ENCODE results near the gene NPAS2. TPM values are rescaled to one million over a fixed set of nuclear protein-coding genes. Genes with fewer than 3 reads are reported as not detected.

Gene NPAS2
- total RNA-seq, 2 donors from 2014 or later = 30.1 to 56.9 TPM

- intact Hi-C loops (cut with DNase I) = no loop called here
These were observed 103.6 kb downstream of the NPAS2 start for GRCh38 chr2:100923461-100924060.

DNA sequence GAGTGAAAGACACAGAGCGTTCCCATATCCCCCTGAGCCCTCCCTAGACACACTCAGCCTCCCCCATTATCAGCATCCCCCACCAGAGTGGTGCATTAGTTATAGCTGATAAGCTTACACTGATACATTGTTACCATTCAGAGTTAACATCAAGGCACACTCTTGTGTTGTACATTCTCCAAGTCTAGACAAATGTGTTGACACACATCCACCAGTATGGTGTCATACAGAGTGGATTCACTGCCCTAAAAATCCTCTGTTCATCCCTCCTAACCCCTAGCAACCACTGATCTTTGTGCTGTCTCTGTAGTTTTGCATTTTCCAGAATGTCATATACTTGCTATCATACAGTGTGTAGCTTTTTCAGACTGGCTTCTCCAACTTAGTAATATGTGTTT lies 104.2 kb downstream of the NPAS2 start:
- DNase-seq (ENCODE audit: low spot score) = no peak
- intact Hi-C loops (cut with DNase I) = no loop called here

More at GRCh38 chr2:100923461-100924060, 103.6 kb downstream of the NPAS2 start:
- no peak for DNase-seq (ENCODE audit: low spot score)

DNA sequence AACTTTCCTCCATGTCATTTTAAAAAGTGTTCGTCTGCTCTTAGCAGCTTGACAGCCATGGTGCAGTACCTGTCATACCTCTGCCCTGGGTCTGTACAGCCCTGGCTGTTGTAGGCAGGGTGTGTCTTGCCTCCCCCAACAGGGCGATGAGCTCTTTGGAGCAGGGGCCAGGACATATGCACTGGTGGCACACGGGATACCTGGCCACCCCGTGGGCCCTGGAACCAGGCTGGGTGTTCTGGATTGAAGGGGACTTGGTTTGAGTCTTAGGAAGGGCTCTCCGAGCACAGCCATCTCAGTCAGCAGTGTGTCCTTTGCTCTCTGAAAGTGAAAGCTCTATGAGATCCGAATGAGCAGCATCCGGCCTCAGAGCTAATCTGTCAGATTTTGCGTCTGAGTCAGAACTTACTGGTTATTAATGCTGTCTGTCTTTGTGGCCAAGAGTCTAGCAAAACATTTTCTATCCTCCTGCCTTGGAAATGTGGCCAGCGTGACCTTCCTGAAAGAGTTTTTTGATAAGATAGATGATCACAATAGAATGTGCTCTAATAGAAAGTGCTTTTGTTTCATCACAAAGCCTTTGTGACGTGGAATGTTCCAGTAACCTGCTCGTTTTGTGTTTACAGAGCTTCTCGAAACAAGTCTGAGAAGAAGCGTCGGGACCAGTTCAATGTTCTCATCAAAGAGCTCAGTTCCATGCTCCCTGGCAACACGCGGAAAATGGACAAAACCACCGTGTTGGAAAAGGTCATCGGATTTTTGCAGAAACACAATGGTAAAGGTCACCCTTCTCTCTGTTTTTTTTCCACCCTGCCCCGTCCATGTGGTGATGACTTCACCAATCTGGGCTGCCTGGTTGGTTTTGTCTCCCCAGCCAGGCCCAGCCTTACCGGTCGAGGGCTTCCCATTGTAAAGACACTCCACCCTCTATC lies 104.8 kb downstream of the NPAS2 start:
- no peak for DNase-seq (ENCODE audit: low spot score)

DNA sequence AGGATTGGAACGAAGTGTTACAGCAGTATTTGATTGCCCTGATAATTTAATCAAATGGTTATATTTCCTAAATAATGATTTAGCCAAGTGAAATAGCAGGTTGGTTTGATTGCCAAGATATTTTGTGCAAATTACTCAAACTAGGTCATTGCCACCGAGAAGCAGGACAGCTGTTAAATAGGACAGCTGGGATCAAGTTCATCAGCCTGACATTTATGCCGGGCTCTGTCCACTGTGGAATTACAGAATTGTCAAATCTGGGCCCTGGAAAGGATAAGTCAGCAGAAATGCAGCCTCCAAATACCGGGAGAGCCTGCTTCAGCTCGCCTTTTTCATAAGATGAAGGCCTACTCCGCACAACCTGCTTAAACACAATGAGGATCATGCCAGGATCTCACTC lies 108.3 kb downstream of the NPAS2 start:
- intact Hi-C loops (cut with DNase I) = no loop called here
- DNase-seq (ENCODE audit: low spot score) = no peak

More for the DNA sequence above, 104.8 kb downstream of the NPAS2 start:
- intact Hi-C loops (cut with DNase I) = no loop called here

- intact Hi-C loops (cut with DNase I) = no loop called here
- no peak for DNase-seq (ENCODE audit: low spot score)
These were observed 109.2 kb downstream of the NPAS2 start for GRCh38 chr2:100929147-100929546.

GRCh38 chr2:100934504-100935371 lies 114.8 kb downstream of the NPAS2 start:
- intact Hi-C loops (cut with DNase I) = no loop called here
- DNase-seq (ENCODE audit: low spot score) = no peak

- DNase-seq (ENCODE audit: low spot score) = no peak
- intact Hi-C loops (cut with DNase I) = no loop called here
These were observed 115.4 kb downstream of the NPAS2 start for GRCh38 chr2:100935372-100935752.

DNA sequence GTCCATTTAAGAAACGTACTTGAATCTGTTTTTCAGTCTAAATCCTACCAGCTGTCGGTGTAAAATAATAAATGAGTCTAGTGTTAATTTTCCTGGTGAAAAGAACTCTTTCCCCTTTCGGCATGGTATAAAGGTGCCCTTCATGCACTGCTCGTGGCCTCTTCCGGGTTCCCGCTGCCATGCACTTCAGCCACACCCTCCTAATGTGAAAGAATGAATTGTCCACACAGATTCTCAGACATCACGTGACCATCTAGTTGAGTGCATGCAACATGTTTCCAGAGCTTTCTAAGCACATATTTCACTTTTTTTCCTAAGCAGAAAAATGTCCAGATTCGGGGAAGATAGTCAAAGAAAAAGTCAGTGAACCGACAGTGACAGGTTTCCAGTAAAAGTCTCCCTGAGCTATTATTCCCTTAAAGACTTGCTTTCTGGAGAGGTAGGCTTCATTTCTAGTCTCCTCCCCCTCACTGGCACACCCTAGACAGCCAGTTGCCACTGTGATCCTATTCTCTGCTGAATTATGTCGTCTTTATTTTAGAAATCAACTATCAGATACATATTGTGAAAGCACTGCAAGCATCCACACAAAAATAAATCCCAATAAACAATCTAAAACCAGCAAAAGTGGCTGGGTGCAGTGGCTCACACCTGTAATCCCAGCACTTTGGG lies 116.3 kb downstream of the NPAS2 start:
- DNase-seq (ENCODE audit: low spot score) = no peak
- intact Hi-C loops (cut with DNase I) = no loop called here

DNA sequence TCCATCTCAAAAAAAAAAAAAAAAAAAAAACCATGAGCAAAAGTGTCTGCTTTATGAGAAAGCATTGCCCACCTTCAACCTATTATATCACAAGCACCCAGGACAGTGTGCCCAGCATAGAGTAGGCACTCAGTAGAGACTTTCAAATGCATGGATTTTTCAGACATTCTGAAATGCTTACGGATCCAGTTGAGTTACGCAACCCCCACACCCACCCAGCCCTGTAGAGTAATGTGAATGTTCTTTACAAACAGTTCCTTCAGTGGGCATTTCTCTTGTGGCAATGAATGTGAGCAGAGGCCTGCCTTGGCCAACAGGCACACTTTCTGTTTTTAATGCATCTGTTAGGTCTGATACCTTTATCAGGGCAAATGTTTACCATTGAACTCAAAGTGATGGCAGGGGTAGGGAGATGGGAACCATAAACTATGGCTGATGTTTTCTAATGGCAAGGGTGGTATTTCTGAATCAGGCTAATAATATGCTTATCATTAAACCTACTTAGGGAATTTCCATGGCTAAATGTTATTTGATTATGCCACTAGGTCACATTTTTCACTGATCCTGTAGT lies 117.1 kb downstream of the NPAS2 start:
- no peak for DNase-seq (ENCODE audit: low spot score)
- intact Hi-C loops (cut with DNase I) = no loop called here

DNA sequence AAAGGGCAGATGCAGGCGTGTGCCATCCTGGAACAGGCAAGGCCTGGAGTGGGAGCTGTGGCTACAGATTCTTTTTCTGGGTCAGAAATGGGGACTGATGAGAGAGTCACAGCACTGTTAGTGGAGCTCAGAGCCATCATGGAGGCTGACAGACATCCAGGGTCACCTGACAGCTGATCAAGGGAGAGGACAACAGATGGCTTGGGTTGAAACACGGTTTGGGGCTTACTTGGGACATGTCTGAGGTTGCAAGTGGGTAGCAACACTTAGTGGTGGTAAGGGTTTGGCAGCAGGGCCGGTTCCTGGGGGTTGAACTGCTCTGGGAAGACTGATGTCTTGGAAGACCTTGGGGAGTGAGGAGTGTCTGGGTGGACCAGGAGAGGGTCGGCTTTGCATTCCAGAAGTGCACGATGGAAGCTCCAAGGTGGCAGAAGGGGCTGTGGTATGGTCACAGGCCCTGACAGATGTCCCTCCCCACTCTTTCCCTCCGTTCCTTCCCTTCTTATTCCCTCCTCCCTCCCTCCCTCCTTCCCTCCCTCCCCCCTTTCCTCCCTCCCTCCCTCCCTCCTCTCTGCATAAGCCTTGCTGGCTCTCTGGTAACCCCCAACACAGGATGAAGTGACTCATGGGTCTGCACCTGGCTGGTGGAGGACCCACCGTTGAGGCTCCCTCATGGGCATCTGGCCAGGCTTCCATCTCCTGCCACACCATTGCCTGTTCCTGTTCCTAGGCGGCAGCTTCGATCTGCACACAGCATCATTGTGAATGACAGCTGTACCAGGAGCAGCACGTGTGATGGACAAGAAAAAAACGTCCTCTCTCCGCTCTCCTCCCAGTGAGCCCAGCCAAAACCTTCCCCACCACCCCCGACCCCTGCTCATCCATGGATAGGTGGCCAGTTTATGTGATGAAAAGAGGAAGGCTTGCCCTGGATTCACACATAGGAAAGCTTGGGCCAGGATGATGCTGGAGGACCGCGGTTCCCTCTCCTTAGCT lies 118.4 kb downstream of the NPAS2 start:
- intact Hi-C loops (cut with DNase I) = no loop called here
- no peak for DNase-seq (ENCODE audit: low spot score)

DNA sequence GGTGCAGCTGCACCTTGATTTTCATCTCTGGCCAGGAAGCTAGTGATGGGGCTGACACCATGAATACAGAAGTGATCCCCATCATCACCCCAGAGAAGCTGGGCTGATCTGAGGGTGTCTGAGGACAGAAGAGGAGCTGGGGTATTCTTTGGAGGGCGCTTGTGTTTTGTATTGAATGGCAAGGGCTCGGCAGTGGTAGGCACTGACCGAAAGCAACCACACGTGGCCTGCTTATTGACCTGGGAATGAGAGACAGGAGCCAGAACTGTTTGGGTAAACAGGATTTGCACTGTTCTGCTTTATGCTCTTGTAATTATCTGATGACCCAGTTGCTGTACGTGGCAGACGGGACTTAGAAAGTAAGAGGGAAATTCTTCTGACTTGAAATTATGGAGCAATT lies 119.5 kb downstream of the NPAS2 start:
- intact Hi-C loops (cut with DNase I) = no loop called here
- no peak for DNase-seq (ENCODE audit: low spot score)

- DNase-seq (ENCODE audit: low spot score) = no peak
- intact Hi-C loops (cut with DNase I) = no loop called here
These were observed 120.3 kb downstream of the NPAS2 start for GRCh38 chr2:100940240-100940639.

DNA sequence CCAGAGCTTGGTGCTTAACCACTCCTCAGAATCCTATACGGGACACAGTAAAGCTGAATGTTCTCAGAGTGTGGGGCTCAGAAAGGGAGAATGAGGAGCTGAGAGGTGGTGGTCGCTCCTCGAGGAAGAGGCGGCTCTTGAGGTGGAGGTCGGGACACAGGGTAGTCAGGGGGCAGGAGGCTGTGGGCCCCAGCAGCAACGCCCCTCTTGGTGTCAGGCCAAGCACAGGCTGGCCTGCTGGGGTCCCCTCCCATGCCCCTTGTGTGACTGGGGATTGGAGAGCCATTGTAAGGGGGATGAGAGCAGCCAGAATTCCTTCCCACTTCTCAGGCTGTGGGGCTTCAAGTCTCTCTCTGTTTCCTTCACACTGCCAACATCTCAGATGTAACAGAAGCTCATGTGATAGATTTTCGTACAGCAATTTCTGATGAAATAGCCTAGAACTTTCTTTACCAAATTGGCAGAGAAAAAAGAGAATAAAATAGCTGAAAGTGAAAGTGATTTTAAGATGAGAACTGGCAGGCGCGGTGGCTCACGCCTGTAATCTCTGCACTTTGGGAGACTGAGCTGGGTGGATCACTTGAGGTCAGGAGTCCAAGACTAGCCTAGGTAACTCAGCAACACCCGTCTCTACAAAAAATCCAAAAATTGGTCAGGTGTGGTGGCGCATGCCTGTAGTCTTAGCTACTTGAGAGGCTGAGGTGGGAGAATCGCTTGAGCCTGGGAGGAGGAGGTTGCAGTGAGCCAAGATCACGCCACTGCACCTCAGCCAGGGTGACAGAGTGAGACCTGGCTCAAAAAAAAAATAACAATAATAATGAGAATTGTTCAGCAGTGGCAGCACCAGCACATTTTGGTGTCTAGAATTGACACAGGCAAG lies 121.1 kb downstream of the NPAS2 start:
- intact Hi-C loops (cut with DNase I) = no loop called here
- DNase-seq (ENCODE audit: low spot score) = peak; percentile 62

GRCh38 chr2:100941646-100942240 lies 121.8 kb downstream of the NPAS2 start:
- intact Hi-C loops (cut with DNase I) = no loop called here

GRCh38 chr2:100944617-100945432 lies 124.9 kb downstream of the NPAS2 start:
- intact Hi-C loops (cut with DNase I) = no loop called here
- DNase-seq (ENCODE audit: low spot score) = no peak

More at GRCh38 chr2:100941646-100942240, 121.8 kb downstream of the NPAS2 start:
- no peak for DNase-seq (ENCODE audit: low spot score)

DNA sequence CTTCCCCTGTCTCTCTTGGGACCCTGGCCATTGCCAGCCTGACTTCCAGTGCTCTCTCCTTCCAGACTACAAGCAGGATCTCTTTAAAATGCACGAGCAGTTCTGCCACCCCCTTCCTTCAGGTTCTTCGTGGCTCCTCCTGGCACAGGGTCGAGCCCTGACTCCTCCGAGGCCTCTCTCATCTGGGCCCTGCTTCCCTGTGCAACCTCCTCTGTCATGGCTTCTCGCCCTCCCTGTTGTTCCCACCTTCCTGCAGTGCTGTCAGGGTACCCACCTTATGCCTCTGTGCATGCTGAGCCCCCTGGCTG lies 125.4 kb downstream of the NPAS2 start:
- DNase-seq (ENCODE audit: low spot score) = no peak
- intact Hi-C loops (cut with DNase I) = no loop called here
